Fibroblast of pulmonary artery (primary cell): ENCODE results near the gene KCNJ10.

ENCODE experiments used
- DNase-seq: peaks from one replicate; pipeline ENCODE4 v3.0.0-alpha.2; 2010; ENCODE audit warnings: low read depth
- H3K4me3 ChIP-seq: replicated peaks from 2 replicates; pipeline ENCODE4 v1.5.1; 2011; ENCODE audit warnings: low read depth, mild to moderate bottlenecking, control low read depth, low read length, moderate library complexity
- CTCF ChIP-seq: IDR thresholded peaks from 2 replicates; pipeline ENCODE4 v1.5.1; 2011; ENCODE audit warnings: mild to moderate bottlenecking, control low read depth, low read length, inconsistent platforms; ENCODE audit errors: missing control alignments

KCNJ10 gene

DNA sequence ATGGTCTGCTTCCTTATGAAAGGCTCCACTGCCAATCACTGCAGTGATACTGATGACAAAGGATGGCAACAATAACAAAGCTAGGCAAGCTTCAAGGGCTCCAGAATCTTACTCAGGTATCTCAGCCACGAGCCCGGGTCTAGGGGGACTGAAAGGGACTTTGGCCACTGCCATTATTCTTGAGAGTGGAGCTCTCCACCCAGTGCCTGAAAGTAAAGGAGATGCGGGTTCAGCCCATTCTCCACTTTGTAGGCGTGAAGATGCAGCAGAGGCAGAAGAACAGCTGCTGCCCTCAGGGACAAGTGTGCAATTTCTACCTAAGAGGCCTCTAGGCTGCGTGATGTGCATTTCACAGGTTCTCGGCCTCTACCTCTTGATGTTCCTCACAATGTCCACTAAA, 84.5 kb downstream of the KCNJ10 start:
- no peak overlapping the region for H3K4me3 ChIP-seq
- DNase-seq: no peak
- TF ChIP-seq CTCF: no peak

GRCh38 chr1:159983681-159984080, 86.3 kb downstream of the KCNJ10 start:
- TF ChIP-seq CTCF: no peak
- no peak for DNase-seq
- H3K4me3 ChIP-seq: no peak overlapping the region

DNA sequence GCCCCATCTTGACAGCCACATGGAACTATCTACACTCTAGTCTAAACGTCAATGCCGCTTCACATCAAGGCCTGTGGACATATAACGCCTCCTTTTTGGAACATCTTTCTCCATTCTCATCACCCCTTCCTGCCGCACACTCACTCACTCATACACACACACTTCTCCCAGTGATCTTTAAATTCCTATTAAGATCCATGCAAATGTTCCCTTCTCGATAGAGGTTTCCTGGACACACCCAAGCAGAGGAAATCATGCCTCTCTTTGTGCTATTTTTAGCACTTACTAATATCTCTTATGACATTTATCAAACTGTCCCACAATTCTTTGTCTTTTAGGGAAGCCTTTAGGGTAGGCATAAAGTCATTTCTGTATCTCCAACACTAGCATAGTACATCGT, 87.7 kb downstream of the KCNJ10 start:
- TF ChIP-seq CTCF: no peak
- no peak for DNase-seq

GRCh38 chr1:159981351-159982055, 88.5 kb downstream of the KCNJ10 start:
- TF ChIP-seq CTCF: no peak
- DNase-seq: no peak
- no peak overlapping the region for H3K4me3 ChIP-seq

More for the DNA sequence above, 87.7 kb downstream of the KCNJ10 start:
- H3K4me3 ChIP-seq: no peak overlapping the region

DNA sequence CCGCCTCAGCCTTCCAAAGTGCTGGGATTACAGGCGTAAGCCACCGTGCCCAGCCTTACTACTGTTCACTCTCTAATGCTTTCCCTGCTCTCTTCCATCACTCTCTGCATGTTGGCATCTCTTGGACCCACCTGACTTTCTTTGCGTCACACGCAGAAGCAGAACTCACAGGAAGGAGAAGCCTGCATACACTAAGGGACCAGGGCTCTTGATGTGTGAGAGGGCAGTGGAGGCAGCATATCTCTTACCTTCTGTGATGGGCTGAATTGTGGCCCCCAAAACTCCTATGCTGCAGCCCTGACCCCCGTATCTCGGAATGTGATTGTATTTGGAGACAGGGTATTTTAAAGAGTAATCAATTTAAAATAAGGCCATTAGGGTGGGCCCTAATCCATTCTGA, 89.2 kb downstream of the KCNJ10 start:
- no peak overlapping the region for H3K4me3 ChIP-seq
- no peak for TF ChIP-seq CTCF
- DNase-seq: no peak

GRCh38 chr1:159980076-159980475, 89.9 kb downstream of the KCNJ10 start:
- no peak for DNase-seq
- H3K4me3 ChIP-seq: no peak overlapping the region
- TF ChIP-seq CTCF: no peak

GRCh38 chr1:159979257-159979656, 90.7 kb downstream of the KCNJ10 start:
- no peak for TF ChIP-seq CTCF
- no peak overlapping the region for H3K4me3 ChIP-seq
- no peak for DNase-seq
